ENCODE data around the gene SZT2. TPM values are rescaled to one million over a fixed set of nuclear protein-coding genes. Genes with fewer than 3 reads are reported as not detected.

The SZT2 gene
- total and polyA plus RNA-seq, 2 of the 13 experiments (the other 11 are each of a cell fraction or from before 2014, with no cell fraction given), result 8.0 to 8.8 TPM

DNA sequence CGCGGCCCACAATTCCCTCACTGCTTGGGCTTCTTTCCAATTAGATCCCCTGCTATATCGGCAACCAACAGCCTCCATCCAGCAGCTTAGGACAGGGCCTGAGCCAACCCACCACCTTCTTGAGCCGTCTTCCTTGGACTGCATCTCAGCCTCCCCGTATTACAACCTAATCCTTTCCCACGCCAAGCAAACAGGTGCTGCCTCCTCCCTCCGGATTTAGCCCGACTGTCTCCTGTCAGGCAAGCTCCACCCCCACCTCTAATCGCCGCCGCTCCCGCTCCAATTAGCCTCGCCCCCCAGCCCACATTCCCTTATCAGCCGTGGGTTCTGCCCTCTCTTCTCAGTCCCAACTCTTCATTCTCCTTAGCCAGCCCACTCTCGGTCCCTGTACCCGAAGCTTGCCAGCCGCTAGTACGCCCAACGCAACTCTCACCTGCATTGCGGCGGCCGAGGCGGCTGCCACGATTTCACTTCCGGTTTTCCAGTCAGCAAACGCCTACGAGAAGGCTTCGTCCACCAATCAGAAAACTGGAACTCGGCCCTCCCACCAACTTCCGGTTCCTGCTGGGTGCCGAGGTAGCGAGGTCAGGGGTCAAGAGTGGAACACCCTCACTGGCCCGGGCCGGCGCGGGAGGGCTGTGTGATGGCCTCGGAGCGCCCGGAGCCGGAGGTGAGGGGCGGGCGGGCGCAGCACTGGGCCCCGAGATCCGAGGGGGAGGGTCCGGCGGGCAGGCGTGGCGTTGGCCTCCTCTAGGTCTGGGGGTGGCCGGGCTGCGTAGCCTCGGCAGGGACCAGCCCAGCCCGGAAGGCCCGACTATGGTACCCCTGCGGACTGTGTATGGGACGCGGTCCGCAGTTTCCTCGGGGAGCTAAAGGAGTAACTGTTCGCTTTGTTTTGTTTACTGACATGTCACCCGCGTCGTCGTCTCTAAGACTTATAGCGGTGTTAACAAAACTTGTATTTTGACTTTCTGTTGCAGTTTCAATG is at the start of gene SZT2, which contains the start of gene MED8 (continued):
- TF ChIP-seq, protein P1, sequence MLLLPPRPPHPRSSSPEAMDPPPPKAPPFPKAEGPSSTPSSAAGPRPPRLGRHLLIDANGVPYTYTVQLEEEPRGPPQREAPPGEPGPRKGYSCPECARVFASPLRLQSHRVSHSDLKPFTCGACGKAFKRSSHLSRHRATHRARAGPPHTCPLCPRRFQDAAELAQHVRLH (CRISPR knock-in tag; IDR thresholded peaks at IDR 0.05; ENCODE audit: borderline replicate concordance, low read depth), result peak; percentile 82; the same call in 1 of the 2 replicates
- 0 out of 2 replicates have a peak, but pooled peaks have one; percentile 38 for TF ChIP-seq FIP1L1 (IDR thresholded peaks at IDR 0.05; ENCODE audit: borderline replicate concordance, insufficient read depth, low read depth, low read length)
- TF ChIP-seq ZSCAN31 (CRISPR knock-in tag; IDR thresholded peaks at IDR 0.05; ENCODE audit: low read depth), result 0 out of 2 replicates have a peak, but pooled peaks have one; percentile 33
- TF ChIP-seq, protein P2, sequence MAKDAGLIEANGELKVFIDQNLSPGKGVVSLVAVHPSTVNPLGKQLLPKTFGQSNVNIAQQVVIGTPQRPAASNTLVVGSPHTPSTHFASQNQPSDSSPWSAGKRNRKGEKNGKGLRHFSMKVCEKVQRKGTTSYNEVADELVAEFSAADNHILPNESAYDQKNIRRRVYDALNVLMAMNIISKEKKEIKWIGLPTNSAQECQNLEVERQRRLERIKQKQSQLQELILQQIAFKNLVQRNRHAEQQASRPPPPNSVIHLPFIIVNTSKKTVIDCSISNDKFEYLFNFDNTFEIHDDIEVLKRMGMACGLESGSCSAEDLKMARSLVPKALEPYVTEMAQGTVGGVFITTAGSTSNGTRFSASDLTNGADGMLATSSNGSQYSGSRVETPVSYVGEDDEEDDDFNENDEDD (CRISPR knock-in tag; IDR thresholded peaks at IDR 0.05; ENCODE audit: borderline replicate concordance), result peak; percentile 61; the same call in 1 of the 2 replicates
- peak; percentile 90 for TF ChIP-seq ZNF605 (CRISPR knock-in tag; IDR thresholded peaks at IDR 0.05)
- TF ChIP-seq, protein P3, sequence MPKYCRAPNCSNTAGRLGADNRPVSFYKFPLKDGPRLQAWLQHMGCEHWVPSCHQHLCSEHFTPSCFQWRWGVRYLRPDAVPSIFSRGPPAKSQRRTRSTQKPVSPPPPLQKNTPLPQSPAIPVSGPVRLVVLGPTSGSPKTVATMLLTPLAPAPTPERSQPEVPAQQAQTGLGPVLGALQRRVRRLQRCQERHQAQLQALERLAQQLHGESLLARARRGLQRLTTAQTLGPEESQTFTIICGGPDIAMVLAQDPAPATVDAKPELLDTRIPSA (CRISPR knock-in tag; IDR thresholded peaks at IDR 0.05; ENCODE audit: borderline replicate concordance), result no peak
- TF ChIP-seq ZNF468 (CRISPR knock-in tag; IDR thresholded peaks at IDR 0.05), result no peak
- TF ChIP-seq ZNF770 (CRISPR knock-in tag; IDR thresholded peaks at IDR 0.05), result peak; percentile 61
- TF ChIP-seq AFF4 (CRISPR knock-in tag; IDR thresholded peaks at IDR 0.05), result no peak
- TF ChIP-seq MZF1 (CRISPR knock-in tag; IDR thresholded peaks at IDR 0.05; ENCODE audit: borderline replicate concordance), result no peak
- no peak for TF ChIP-seq SMAD1 (CRISPR knock-in tag; IDR thresholded peaks at IDR 0.05; ENCODE audit: borderline replicate concordance, low read depth)
- TF ChIP-seq, protein P4, sequence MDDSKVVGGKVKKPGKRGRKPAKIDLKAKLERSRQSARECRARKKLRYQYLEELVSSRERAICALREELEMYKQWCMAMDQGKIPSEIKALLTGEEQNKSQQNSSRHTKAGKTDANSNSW (CRISPR knock-in tag; IDR thresholded peaks at IDR 0.05; ENCODE audit: borderline replicate concordance), result peak; percentile 62; the same call in 1 of the 2 replicates
- TF ChIP-seq RARA (CRISPR knock-in tag; IDR thresholded peaks at IDR 0.05), result peak; percentile 77
- TF ChIP-seq SIN3B (IDR thresholded peaks at IDR 0.05; ENCODE audit: low read length), result no peak
- peak; percentile 22; the same call in 1 of the 2 replicates for TF ChIP-seq RELA (CRISPR knock-in tag; IDR thresholded peaks at IDR 0.05)
- TF ChIP-seq, protein P5, sequence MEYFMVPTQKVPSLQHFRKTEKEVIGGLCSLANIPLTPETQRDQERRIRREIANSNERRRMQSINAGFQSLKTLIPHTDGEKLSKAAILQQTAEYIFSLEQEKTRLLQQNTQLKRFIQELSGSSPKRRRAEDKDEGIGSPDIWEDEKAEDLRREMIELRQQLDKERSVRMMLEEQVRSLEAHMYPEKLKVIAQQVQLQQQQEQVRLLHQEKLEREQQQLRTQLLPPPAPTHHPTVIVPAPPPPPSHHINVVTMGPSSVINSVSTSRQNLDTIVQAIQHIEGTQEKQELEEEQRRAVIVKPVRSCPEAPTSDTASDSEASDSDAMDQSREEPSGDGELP (IDR thresholded peaks at IDR 0.05; ENCODE audit: borderline replicate concordance, low read depth), result peak; percentile 60; the same call in 1 of the 2 replicates
- TF ChIP-seq ZNF501 (CRISPR knock-in tag; IDR thresholded peaks at IDR 0.05), result peak; percentile 84
- no peak for TF ChIP-seq ZNF256 (CRISPR knock-in tag; conservative IDR thresholded peaks at IDR 0.05)
